LNCaP clone FGC (cell line): ENCODE measurements around the gene ZNF264.

Experiments
- DNase-seq: peaks from one replicate; pipeline ENCODE4 v3.0.0-alpha.2; 2011; ENCODE audit warnings: low read depth
- H3K4me3 ChIP-seq: 2 replicates; pipeline ENCODE4 v1.5.1; 2011; ENCODE audit warnings: mild to moderate bottlenecking, low read depth, low read length, control low read depth
- CTCF ChIP-seq: IDR thresholded peaks from 2 replicates; pipeline ENCODE4 v1.5.1; 2012; ENCODE audit warnings: mild to moderate bottlenecking; ENCODE audit not compliant: control insufficient read depth, insufficient read depth; ENCODE audit errors: extremely low read depth

Gene ZNF264

DNA sequence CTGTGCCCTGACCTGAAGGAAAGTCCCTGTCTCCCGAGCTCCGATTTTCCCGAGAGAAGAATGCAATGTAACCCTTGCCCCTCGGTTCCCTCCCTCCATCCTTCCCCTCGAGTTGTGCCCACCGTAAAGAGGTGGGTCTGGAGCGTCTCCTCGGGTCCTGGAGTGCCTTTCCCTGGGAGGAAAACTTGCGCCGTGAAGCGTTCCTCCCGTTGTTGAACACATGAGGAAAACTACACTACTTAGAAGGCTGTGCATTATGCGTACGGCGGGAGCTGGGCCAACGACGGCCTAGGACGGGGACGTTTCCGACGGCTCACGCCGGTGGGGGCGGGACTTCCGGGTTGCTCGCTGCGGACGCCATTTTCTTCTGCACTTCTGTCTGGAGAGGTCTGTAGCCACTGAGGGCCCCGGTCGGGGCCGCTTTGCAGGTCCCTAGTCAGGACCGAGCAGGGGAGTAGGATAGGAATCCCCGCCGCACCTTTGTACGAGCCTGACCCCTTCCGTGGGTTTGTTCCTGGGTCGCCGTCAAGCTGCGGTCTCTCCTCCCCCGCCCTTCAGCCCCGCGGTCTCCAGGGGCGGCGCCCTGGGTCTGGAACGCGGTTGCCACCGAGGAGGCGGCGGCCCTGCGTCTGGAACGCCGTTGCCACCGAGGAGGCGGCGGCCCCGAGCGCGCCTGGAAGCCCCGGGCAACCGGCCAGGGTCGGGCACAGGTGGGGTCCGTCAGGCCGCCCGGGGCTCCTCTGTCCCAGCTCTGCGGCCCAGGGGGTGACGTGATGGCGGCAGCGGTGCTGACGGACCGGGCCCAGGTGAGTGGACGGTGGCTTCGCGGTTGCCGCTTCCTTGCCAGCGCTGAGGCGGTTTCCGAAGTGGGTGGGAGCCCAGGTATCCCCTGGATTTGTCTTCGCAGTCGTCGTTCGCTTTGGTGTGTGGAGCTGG is at the start of gene ZNF264:
Gene ZNF264, plus strand, starts transcription at position 360 of the 936 bp plus-strand sequence. Its CDS starts 414 bp downstream, at position 774.
- no peak for TF ChIP-seq CTCF
- peak; percentile 75 for DNase-seq
- peak within 1 kb of the TSS; percentile 78 for H3K4me3 ChIP-seq

DNA sequence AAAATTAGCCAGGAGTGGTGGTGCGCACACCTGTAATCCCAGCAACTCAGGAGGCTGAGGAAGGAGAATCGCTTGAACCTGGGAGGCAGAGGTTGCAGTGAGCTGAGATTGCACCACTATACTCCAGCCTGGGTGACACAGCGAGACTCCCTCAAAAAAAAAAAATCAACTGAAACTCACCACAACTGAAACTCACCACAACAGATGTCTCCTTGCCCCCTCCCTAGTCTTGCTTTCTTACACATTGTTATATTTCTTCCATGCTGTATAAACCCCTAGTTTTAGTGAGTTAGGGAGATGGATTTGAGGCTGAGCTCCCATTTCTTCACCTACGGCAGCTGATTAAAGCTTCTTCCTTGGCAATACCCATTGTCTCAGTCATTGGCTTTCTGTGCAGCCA is 49.6 kb upstream of the ZNF264 start:
- TF ChIP-seq CTCF, result no peak
- H3K4me3 ChIP-seq, result no peak overlapping the region
- no peak for DNase-seq

- no peak for TF ChIP-seq CTCF
Observed at GRCh38 chr19:57152921-57153320, 38.4 kb upstream of the ZNF264 start.

GRCh38 chr19:57161985-57162539 is 29.2 kb upstream of the ZNF264 start:
- DNase-seq, result no peak
- TF ChIP-seq CTCF, result no peak
- H3K4me3 ChIP-seq, result no peak overlapping the region

More at GRCh38 chr19:57152921-57153320, 38.4 kb upstream of the ZNF264 start:
- DNase-seq, result no peak
- H3K4me3 ChIP-seq, result no peak overlapping the region

DNA sequence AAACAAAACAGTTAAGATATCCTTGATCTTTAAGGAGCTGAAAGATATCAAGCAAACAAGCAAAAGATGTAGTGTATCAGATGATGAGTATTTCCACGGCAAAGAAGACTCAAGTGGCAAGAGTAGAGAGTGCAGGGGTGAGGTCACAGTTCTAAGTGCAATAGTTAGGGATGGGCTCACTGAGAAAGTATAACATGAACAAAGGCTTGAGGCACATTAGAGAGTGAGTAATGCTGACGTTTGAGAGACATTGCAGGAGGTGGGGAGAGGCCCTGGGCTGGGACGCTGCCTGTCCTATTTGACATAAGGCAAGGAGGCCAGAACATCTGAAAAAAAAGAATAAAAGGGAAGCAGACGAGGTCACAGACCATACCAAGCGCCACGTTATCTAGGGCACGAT is 25.5 kb upstream of the ZNF264 start:
- DNase-seq, result no peak
- no peak overlapping the region for H3K4me3 ChIP-seq
- TF ChIP-seq CTCF, result no peak

- no peak for DNase-seq
- TF ChIP-seq CTCF, result no peak
- H3K4me3 ChIP-seq, result no peak within 1 kb of the TSS
Observed at GRCh38 chr19:57167385-57167784, 23.9 kb upstream of the ZNF264 start, which contains the start of gene DUXA. Gene DUXA, minus strand, starts transcription at chr19:57167485. Its CDS starts 42 bp downstream, at chr19:57167443.
